Progenitor cell of endocrine pancreas (in vitro differentiated cells): Measurements from ENCODE around the gene BCL2L11. TPM values are rescaled to one million over a fixed set of nuclear protein-coding genes. Genes with fewer than 3 reads are reported as not detected.
"Not testable (repeated sequence)": the region's sequence is repeated elsewhere in the genome, so short reads cannot be mapped to it uniquely, and the experiment has no call there.

Experiments
- DNase-seq: peaks from one replicate; pipeline ENCODE4 v3.0.0; 2021; ENCODE audit warnings: low spot score; ENCODE audit not compliant: unreplicated experiment
- H3K27ac Mint-ChIP-seq: 2 replicates; pipeline ENCODE4 v1.8.0; 2021; ENCODE audit warnings: mild to moderate bottlenecking, moderate library complexity, mixed read lengths
- H3K27me3 Mint-ChIP-seq: 2 replicates; pipeline ENCODE4 v1.8.0; 2021; ENCODE audit warnings: mixed read lengths
- H3K36me3 Mint-ChIP-seq: 2 replicates; pipeline ENCODE4 v1.8.0; 2022; ENCODE audit warnings: mixed read lengths; ENCODE audit not compliant: insufficient read depth
- H3K4me1 Mint-ChIP-seq: 2 replicates; pipeline ENCODE4 v1.8.0; 2021; ENCODE audit warnings: low read depth, mixed read lengths
- H3K4me3 Mint-ChIP-seq: 2 replicates; pipeline ENCODE4 v1.8.0; 2021; ENCODE audit warnings: low read depth, mild to moderate bottlenecking, moderate library complexity, mixed read lengths
- H3K9me3 Mint-ChIP-seq: 2 replicates; pipeline ENCODE4 v1.8.0; 2021; ENCODE audit warnings: low read depth, mixed read lengths
- CTCF ChIP-seq: fragments of 200-600 bp; sonication (generic); IDR thresholded peaks from one replicate; pipeline ENCODE4 v1.5.0; 2021; ENCODE audit warnings: antibody characterized with exemption, mild to moderate bottlenecking; ENCODE audit not compliant: unreplicated experiment
- long read RNA-seq: library from polyadenylated mRNA; unstranded; transcript quantifications from one replicate; pipeline ENCODE4 v2.0.0, GENCODE V29; 2020
- total RNA-seq: library from RNA; stranded (reverse); gene quantifications from 2 replicates; pipeline ENCODE4 v1.2.1, GENCODE V29; 2021

The BCL2L11 gene
- 24.2 and 27.7 TPM in 2 replicates for total RNA-seq
- long read RNA-seq, partial matches to known transcripts, result 0 of 7 reads
- long read RNA-seq, other reads (novel, unspliced or antisense), result 7 of 7 reads

GRCh38 chr2:111120253-111121027 lies at the start of gene BCL2L11:
Gene BCL2L11, plus strand, starts transcription at chr2:111120914. Its CDS starts 2,832 bp downstream, at chr2:111123746.
- Mint-ChIP-seq H3K27me3 (peaks cover 44% of the 10 kb centered on the region), H3K4me3 (peak within 1 kb of the TSS; percentile 87), H3K36me3 (peaks cover 9% of the 10 kb centered on the region), H3K4me1 (peaks cover 30% of the 10 kb centered on the region), H3K27ac (peak within 1 kb of the TSS; percentile 97), H3K9me3 (no peaks in the 10 kb centered on the region)
- peak; percentile 48 for TF ChIP-seq CTCF
- DNase-seq, result peak; percentile 95

GRCh38 chr2:111071600-111072171 lies 49.0 kb upstream of the BCL2L11 start:
- Mint-ChIP-seq H3K9me3 (peaks cover 30% of the 10 kb centered on the region), H3K27ac (no peak overlapping the region), H3K27me3 (no peaks in the 10 kb centered on the region), H3K4me1 (peaks cover 8% of the 10 kb centered on the region), H3K4me3 (no peak overlapping the region), H3K36me3 (peaks cover 2% of the 10 kb centered on the region)
- no peak for DNase-seq
- no peak for TF ChIP-seq CTCF

- H3K36me3 Mint-ChIP-seq, result peaks cover 2% of the 10 kb centered on the region
- no peaks in the 10 kb centered on the region for H3K27me3 Mint-ChIP-seq
- peaks cover 8% of the 10 kb centered on the region for H3K4me1 Mint-ChIP-seq
- H3K27ac Mint-ChIP-seq, result no peak overlapping the region
- DNase-seq, result no peak
- H3K4me3 Mint-ChIP-seq, result no peak overlapping the region
- H3K9me3 Mint-ChIP-seq, result peaks cover 32% of the 10 kb centered on the region
- TF ChIP-seq CTCF, result no peak
Measured at GRCh38 chr2:111072220-111072871, 48.4 kb upstream of the BCL2L11 start.

GRCh38 chr2:111082659-111083058 lies 38.1 kb upstream of the BCL2L11 start:
- not testable (repeated sequence) for H3K4me3 Mint-ChIP-seq, H3K36me3 Mint-ChIP-seq, H3K27me3 Mint-ChIP-seq, H3K4me1 Mint-ChIP-seq, H3K27ac Mint-ChIP-seq, DNase-seq
- H3K9me3 Mint-ChIP-seq, result peaks cover 20% of the 10 kb centered on the region

GRCh38 chr2:111091811-111092211 lies 28.9 kb upstream of the BCL2L11 start:
- Mint-ChIP-seq H3K27ac (no peak overlapping the region), H3K36me3 (no peaks in the 10 kb centered on the region), H3K27me3 (peaks cover 7% of the 10 kb centered on the region), H3K4me1 (no peaks in the 10 kb centered on the region), H3K4me3 (no peak overlapping the region), H3K9me3 (peaks cover 1% of the 10 kb centered on the region)
- no peak for TF ChIP-seq CTCF
- DNase-seq, result no peak
